GM06990 (cell line): Measurements from ENCODE around the gene ANO1.

Experiments
- DNase-seq: peaks from one replicate; pipeline ENCODE4 v3.0.0-alpha.2; 2011; ENCODE audit not compliant: insufficient read length; ENCODE audit errors: extremely low read depth
- H3K27me3 ChIP-seq: replicated peaks from 2 replicates; pipeline ENCODE4 v1.6.0; 2011; ENCODE audit warnings: low read length; ENCODE audit not compliant: control insufficient read depth, insufficient read depth
- H3K36me3 ChIP-seq: 2 replicates; pipeline ENCODE4 v1.5.1; 2011; ENCODE audit warnings: low read length; ENCODE audit not compliant: control insufficient read depth, insufficient read depth
- H3K4me3 ChIP-seq: replicated peaks from 2 replicates; pipeline ENCODE4 v1.5.1; 2011; ENCODE audit warnings: low read depth, mild to moderate bottlenecking, control low read depth, low read length
- TF ChIP-seq, protein P1 (sequence below): IDR thresholded peaks from 2 replicates; pipeline ENCODE4 v1.5.1; 2011; ENCODE audit warnings: low read length, control low read depth, mild to moderate bottlenecking, inconsistent platforms; ENCODE audit not compliant: insufficient read depth, poor library complexity, severe bottlenecking

The ANO1 gene

DNA sequence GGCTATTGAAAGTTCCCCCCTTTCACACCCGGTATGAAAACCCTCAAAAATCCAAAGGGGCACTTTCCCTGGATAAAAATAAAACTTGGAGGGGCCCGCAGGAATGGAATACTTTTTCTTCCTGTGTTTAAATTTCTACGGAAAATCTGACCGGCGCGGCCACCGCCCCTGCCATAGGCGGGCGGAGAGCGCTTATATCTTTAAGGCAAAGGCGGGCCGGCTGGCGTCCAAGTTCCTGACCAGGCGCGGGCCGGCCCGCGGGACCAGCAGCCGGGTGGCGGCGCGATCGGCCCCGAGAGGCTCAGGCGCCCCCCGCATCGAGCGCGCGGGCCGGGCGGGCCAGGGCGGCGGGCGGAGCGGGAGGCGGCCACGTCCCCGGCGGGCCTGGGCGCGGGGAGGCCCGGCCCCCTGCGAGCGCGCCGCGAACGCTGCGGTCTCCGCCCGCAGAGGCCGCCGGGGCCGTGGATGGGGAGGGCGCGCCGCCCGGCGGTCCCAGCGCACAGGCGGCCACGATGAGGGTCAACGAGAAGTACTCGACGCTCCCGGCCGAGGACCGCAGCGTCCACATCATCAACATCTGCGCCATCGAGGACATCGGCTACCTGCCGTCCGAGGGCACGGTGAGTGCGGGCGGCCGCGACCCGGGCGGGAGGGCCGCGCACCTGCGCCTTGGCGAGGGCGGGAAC lies at the start of gene ANO1:
TSS of gene ANO1 (plus strand) at position 223 of the 686 bp plus-strand sequence. CDS start at position 513, 290 bp downstream.
- H3K36me3 ChIP-seq, result no peaks in the 10 kb centered on the region
- H3K4me3 ChIP-seq, result no peak within 1 kb of the TSS
- TF ChIP-seq, protein P1, sequence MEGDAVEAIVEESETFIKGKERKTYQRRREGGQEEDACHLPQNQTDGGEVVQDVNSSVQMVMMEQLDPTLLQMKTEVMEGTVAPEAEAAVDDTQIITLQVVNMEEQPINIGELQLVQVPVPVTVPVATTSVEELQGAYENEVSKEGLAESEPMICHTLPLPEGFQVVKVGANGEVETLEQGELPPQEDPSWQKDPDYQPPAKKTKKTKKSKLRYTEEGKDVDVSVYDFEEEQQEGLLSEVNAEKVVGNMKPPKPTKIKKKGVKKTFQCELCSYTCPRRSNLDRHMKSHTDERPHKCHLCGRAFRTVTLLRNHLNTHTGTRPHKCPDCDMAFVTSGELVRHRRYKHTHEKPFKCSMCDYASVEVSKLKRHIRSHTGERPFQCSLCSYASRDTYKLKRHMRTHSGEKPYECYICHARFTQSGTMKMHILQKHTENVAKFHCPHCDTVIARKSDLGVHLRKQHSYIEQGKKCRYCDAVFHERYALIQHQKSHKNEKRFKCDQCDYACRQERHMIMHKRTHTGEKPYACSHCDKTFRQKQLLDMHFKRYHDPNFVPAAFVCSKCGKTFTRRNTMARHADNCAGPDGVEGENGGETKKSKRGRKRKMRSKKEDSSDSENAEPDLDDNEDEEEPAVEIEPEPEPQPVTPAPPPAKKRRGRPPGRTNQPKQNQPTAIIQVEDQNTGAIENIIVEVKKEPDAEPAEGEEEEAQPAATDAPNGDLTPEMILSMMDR, result no peak
- DNase-seq, result no peak
- no peaks in the 10 kb centered on the region; the same call in none of the 2 replicates for H3K27me3 ChIP-seq

DNA sequence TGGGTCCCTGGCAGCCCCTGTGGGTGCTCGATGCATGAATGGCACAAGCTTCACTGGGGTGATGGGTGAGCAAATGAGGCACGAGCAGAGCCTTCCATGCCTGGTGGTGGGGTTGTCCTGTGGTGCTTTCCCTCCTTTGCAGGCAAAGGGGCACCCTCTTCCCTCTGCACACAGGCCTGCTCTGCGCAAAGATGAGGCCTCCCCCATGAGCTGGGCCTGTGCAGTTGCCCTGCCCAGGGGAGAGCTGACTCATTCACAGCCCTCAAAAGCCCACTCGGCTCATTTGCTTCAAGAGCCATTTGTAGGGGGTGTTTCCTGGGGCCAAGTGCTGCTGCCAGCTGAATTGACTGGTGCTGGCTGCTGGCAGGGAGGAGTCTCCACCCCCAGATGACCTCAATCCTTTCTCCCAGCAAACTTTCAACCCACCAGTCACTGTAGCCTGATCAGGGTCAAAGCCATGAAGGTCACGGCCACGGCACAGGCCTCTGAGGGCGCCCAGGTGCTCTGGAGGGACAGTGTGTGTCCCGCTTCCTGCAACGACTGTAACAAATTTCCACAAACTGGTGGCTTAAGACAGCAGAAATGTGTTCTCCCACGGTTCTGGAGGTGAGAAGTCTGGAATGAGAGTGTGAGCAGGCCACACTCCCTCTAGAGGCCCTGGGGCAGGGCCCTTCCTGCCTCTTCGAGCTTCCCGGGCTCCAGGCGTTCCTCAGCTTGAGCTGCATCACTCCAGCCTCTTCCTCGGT lies 48.8 kb upstream of the ANO1 start:
- Histone ChIP-seq H3K4me3 (no peak overlapping the region), H3K36me3 (no peaks in the 10 kb centered on the region), H3K27me3 (no peaks in the 10 kb centered on the region; the same call in 1 of the 2 replicates)
- TF ChIP-seq, protein P1, result no peak
- no peak for DNase-seq

DNA sequence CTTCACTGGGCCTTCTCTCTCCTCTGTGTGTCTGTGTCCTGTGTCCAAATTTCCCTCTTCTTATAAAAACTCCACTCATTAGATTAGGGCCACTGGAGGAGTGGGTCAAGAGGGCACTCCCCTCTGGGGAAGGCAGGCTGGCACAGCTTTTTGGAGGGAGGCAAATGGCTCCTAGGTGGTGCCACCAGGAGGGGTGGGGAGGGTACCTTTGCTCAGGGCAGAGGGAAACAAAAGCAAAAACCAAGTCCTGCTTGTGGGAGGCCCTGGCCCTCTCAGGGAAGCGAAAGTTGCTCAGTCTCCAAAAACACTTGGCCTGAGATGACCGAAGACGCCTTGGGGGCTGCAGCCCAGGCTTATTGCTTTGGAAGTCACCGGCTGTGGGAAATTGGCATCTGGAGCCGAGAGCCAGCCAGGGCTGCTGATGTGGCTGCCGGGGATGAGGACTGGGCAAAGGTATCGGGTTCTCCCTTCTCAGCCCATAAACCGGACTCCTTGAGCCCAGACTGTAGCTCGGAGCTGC lies 48.2 kb upstream of the ANO1 start:
- Histone ChIP-seq H3K4me3 (no peak overlapping the region), H3K36me3 (no peaks in the 10 kb centered on the region), H3K27me3 (no peaks in the 10 kb centered on the region; the same call in 1 of the 2 replicates)
- TF ChIP-seq, protein P1, result no peak
- no peak for DNase-seq

DNA sequence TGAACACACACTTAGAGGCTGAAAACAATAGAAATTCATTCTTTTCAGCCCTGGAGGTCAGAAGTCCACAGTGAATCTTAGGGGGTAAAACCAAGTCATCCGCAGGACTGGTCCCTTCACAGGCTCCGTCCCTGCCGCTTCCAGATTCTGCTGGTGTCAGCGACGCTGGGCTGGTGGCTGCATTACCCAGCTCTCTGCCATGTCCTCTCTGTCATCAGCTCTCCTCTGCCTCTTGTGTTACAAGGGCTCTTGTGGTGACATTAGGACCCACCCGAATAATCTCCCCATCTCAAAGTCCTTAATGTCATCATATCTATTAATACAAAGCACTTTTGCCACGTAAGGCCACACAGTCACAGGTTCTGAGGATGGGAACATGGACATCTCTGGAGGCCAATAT lies 47.7 kb upstream of the ANO1 start:
- Histone ChIP-seq H3K4me3 (no peak overlapping the region), H3K27me3 (no peaks in the 10 kb centered on the region; the same call in 1 of the 2 replicates), H3K36me3 (no peaks in the 10 kb centered on the region)
- TF ChIP-seq, protein P1, result no peak
- DNase-seq, result no peak

DNA sequence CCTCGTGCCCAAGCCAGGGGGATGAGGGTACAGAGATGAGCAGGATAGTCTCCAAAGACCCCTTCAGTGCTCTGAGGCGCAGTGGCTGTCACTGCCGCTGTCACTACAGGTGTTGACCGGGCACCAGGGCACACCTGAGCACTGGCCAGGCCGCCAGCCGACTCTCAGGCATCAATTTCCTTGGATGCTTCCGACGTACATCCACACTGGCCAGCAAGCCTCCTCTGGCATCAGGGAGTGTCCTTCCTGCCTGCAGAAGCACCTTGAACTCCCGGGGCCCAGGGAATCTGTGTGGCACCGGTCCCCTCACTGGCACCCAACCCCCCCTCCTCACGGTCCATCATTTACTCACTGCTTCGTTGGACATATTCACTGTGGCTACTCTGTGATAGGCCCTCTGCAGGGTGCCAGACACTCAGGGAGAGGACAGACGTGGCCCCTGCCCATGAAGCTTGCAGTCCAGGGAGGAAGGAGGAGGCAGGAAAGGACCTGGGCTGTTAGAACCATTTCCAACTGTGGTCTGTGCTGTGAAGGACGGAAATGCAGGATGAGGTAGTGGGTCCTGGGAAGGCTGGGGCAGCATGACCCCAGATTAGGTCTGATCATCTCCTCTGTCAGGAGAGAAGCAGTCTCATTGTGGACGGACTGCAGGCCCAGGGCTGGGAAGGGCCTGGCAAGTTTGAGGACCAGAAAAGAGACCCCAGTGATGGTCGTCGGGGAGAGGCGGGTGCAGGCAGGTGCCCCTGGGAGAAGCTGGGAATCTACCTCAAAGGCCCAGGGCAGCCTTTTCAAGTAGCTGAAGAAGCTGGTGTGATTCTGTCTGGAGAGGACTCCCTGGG lies 46.3 kb upstream of the ANO1 start:
- no peak for DNase-seq
- H3K36me3 ChIP-seq, result no peaks in the 10 kb centered on the region
- TF ChIP-seq, protein P1, result no peak
- no peaks in the 10 kb centered on the region; the same call in 1 of the 2 replicates for H3K27me3 ChIP-seq
- H3K4me3 ChIP-seq, result no peak overlapping the region
